HepG2 (cell line): ENCODE data around the gene SENP6.

ENCODE experiments used
- CHD2 ChIP-seq: IDR thresholded peaks from 2 replicates; pipeline ENCODE4 v1.6.1; 2011; ENCODE audit warnings: low read depth, low read length, improper control_type of control experiment
- CTCF ChIP-seq: sonication (generic); formaldehyde crosslinking; IDR thresholded peaks from 2 replicates; pipeline ENCODE4 v1.5.0; 2020; ENCODE audit warnings: mild to moderate bottlenecking, missing genetic modification reagents, moderate library complexity
- POLR2AphosphoS5 ChIP-seq: IDR thresholded peaks from 2 replicates; pipeline ENCODE4 v1.6.1; 2012; ENCODE audit warnings: low read depth, low read length
- TBP ChIP-seq: sonication (generic); formaldehyde crosslinking; IDR thresholded peaks from 2 replicates; pipeline ENCODE4 v1.5.0; 2020; ENCODE audit warnings: missing genetic modification reagents
- TFAP4 ChIP-seq: sonication (generic); IDR thresholded peaks from 2 replicates; pipeline ENCODE4 v1.6.1; 2016; ENCODE audit warnings: low read depth, borderline replicate concordance
- ZBTB25 ChIP-seq: IDR thresholded peaks from 2 replicates; pipeline ENCODE4 v1.6.1; 2018; ENCODE audit warnings: missing genetic modification reagents
- ZEB1 ChIP-seq: IDR thresholded peaks from 2 replicates; pipeline ENCODE4 v1.6.1; 2012; ENCODE audit warnings: mild to moderate bottlenecking, low read depth, inconsistent platforms; ENCODE audit not compliant: insufficient replicate concordance
- ZNF24 ChIP-seq: fragments of 450-650 bp; IDR thresholded peaks from 2 replicates; pipeline ENCODE4 v1.6.1; 2017; ENCODE audit warnings: antibody characterized with exemption, mild to moderate bottlenecking

GRCh38 chr6:75743971-75744370, 142.3 kb downstream of the SENP6 start:
- TF ChIP-seq TFAP4 (no peak), POLR2AphosphoS5 (no peak), ZEB1 (no peak), CHD2 (no peak), TBP (CRISPR knock-in tag) (no peak), ZBTB25 (CRISPR knock-in tag) (no peak), CTCF (CRISPR knock-in tag) (no peak), ZNF24 (no peak)
